Measurements from ENCODE around the gene TGFBRAP1.

Gene TGFBRAP1

DNA sequence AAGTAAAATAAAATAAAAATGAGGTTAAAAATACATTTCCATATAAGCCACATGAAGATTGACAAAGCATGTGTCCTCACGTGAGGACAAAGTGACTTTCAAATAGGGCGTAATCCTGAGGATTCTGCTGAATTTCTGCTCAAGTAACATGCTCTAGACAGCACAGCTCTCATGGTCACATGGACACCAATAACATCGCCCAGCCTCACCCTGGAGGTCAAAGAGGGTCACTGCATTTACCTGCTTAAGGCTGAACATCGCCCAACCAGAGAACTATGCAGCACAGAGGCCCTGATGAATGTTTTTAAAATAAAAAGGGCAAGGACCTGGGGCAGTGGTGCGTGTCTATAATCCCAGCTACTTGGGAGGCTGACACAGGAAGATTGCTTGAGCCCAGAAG is 30.2 kb downstream of the TGFBRAP1 start:
- Histone ChIP-seq H3K9me3 (ENCODE audit: control insufficient read depth, low read length) (no peaks in the 10 kb centered on the region), H3K36me3 (ENCODE audit: control insufficient read depth, insufficient read depth, low read length) (peaks cover 36% of the 10 kb centered on the region), H3K27me3 (replicated peaks; ENCODE audit: control insufficient read depth, insufficient read depth, low read length, poor library complexity, severe bottlenecking) (no peaks in the 10 kb centered on the region), H3K27ac (ENCODE audit: insufficient read depth, low read length, poor library complexity, severe bottlenecking) (no peak overlapping the region), H3K4me3 (ENCODE audit: insufficient read depth, low read depth, low read length, poor library complexity, severe bottlenecking) (no peak overlapping the region), H3K4me1 (ENCODE audit: control insufficient read depth, insufficient read depth, low read length, poor library complexity, severe bottlenecking) (peaks cover 11% of the 10 kb centered on the region)
- no peak for DNase-seq

DNA sequence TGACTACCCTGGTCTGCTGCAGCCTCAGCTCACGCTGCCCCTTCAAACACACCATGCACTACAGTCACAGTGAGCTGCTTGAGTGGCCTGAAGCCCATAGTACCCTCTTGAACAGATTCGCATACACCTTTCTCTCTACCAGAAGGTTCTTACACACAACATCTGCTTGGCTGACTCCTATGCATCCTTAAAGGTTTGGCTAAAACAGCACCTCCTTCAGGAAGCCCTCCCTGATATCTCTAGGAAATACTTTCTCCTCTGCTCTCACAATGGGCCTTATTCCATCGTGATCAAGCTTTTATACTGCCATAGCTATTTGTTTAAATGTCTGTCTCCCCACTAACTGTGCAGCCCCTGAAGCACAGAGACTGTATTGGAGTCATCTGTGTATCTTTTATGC is 31.5 kb downstream of the TGFBRAP1 start:
- no peak for DNase-seq
- Histone ChIP-seq H3K4me3 (ENCODE audit: insufficient read depth, low read depth, low read length, poor library complexity, severe bottlenecking) (no peak overlapping the region), H3K9me3 (ENCODE audit: control insufficient read depth, low read length) (no peaks in the 10 kb centered on the region), H3K27ac (ENCODE audit: insufficient read depth, low read length, poor library complexity, severe bottlenecking) (no peak overlapping the region), H3K4me1 (ENCODE audit: control insufficient read depth, insufficient read depth, low read length, poor library complexity, severe bottlenecking) (peaks cover 9% of the 10 kb centered on the region), H3K27me3 (replicated peaks; ENCODE audit: control insufficient read depth, insufficient read depth, low read length, poor library complexity, severe bottlenecking) (no peaks in the 10 kb centered on the region), H3K36me3 (ENCODE audit: control insufficient read depth, insufficient read depth, low read length) (peaks cover 39% of the 10 kb centered on the region)

DNA sequence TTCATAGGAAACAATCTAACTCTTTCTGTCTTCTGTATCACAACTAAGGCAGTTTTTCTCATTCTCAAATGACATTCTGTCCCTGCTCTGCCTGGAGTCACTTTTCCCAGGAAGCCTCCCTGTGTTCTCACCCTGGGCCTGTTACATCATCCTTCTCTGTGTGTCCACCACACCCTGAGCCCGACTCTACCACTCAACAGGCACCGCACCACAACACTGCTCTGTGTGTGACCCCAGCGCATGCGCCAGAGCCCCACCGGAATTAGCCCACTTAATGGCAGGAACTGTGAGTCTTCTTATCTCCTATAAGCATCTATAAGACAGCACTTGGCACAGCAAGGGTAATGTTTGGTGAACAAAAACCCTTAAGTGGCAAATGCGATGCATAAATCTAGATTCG is 32.3 kb downstream of the TGFBRAP1 start:
- H3K27ac ChIP-seq (ENCODE audit: insufficient read depth, low read length, poor library complexity, severe bottlenecking): no peak overlapping the region
- no peak for DNase-seq
- H3K36me3 ChIP-seq (ENCODE audit: control insufficient read depth, insufficient read depth, low read length): peaks cover 36% of the 10 kb centered on the region
- H3K9me3 ChIP-seq (ENCODE audit: control insufficient read depth, low read length): no peaks in the 10 kb centered on the region
- no peaks in the 10 kb centered on the region for H3K27me3 ChIP-seq (replicated peaks; ENCODE audit: control insufficient read depth, insufficient read depth, low read length, poor library complexity, severe bottlenecking)
- no peak overlapping the region for H3K4me3 ChIP-seq (ENCODE audit: insufficient read depth, low read depth, low read length, poor library complexity, severe bottlenecking)
- H3K4me1 ChIP-seq (ENCODE audit: control insufficient read depth, insufficient read depth, low read length, poor library complexity, severe bottlenecking): peaks cover 6% of the 10 kb centered on the region

DNA sequence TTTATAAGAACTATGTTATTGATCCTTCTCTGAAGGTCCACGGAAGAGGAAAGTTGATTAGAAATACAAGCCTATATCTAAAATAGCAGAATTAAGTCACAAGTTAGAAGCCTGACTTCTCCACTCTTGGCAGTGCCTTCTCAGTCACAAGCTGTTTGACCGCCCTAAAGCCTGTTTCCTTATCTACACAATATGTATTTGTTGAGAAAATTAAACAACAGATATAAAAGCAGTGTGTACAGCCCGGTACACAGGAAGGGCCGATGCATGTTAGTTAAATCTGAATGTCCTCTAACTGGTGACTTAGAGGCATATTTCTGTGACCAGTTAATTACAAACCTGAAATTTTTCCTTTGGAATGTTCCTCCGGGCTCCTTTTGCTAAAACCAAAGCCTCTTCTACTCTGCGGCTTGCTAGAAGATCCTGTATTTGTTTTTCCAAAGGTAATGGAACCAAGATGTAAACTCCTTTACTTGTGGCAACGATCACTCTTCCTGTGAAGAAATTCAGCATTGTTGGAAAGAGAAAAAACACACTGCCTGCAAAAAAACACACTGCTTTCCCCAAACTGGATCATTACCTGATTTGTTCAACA is 33.4 kb downstream of the TGFBRAP1 start:
- Histone ChIP-seq H3K4me1 (ENCODE audit: control insufficient read depth, insufficient read depth, low read length, poor library complexity, severe bottlenecking) (no peaks in the 10 kb centered on the region), H3K4me3 (ENCODE audit: insufficient read depth, low read depth, low read length, poor library complexity, severe bottlenecking) (no peak overlapping the region), H3K27ac (ENCODE audit: insufficient read depth, low read length, poor library complexity, severe bottlenecking) (no peak overlapping the region), H3K36me3 (ENCODE audit: control insufficient read depth, insufficient read depth, low read length) (peaks cover 38% of the 10 kb centered on the region), H3K9me3 (ENCODE audit: control insufficient read depth, low read length) (no peaks in the 10 kb centered on the region), H3K27me3 (replicated peaks; ENCODE audit: control insufficient read depth, insufficient read depth, low read length, poor library complexity, severe bottlenecking) (no peaks in the 10 kb centered on the region)
- DNase-seq: no peak

DNA sequence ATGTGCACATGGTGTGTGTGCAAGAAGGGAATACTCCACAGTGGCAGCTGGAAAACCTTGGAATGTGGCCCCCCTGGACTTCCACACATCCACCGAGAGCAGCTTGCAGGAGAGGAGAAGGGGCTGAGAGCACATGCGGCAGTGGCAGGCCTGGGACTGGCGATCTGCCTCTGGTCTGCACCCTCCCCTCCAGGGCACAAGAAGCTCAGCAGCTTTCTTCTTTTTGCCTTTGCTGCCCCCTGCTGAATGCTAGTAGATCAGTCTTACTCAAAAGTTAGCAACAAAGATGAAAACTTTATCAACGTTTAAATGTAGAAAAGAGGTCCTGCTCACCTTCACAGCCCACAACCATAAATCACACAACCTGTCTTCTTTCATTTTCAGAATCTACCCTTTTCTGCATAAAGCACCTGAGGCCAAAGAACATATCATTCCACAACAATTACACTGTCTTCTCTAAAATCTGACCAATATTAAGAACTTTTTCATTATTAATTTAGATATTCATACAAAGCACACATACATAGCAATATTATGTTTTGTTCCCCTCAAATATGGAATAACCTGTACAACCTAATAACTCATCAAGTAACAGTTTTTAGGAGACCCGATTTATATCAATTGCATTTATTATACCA is 34.6 kb downstream of the TGFBRAP1 start:
- Histone ChIP-seq H3K27ac (ENCODE audit: insufficient read depth, low read length, poor library complexity, severe bottlenecking) (no peak overlapping the region), H3K4me1 (ENCODE audit: control insufficient read depth, insufficient read depth, low read length, poor library complexity, severe bottlenecking) (no peaks in the 10 kb centered on the region), H3K9me3 (ENCODE audit: control insufficient read depth, low read length) (no peaks in the 10 kb centered on the region), H3K4me3 (ENCODE audit: insufficient read depth, low read depth, low read length, poor library complexity, severe bottlenecking) (no peak overlapping the region), H3K36me3 (ENCODE audit: control insufficient read depth, insufficient read depth, low read length) (peaks cover 48% of the 10 kb centered on the region), H3K27me3 (replicated peaks; ENCODE audit: control insufficient read depth, insufficient read depth, low read length, poor library complexity, severe bottlenecking) (no peaks in the 10 kb centered on the region)
- DNase-seq: no peak

DNA sequence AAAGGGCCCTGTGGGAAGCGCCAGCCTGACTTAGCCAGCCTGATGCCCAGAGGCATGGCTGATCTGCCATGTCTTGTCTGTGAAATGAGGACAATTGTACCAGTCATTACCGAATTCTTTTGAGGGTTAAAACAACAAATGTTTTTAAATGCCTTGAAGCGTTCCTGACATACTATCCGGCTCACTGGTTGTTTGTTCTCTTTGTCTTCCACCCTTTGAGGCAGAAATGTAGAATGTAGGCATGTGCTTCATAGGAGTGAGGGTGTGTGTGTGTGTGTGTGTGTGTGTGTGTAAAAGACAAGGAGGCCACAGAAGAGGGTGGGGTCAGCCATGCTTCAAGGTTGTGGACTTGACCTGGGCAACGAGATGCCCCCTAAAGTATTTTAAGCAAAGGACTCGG is 35.5 kb downstream of the TGFBRAP1 start:
- Histone ChIP-seq H3K9me3 (ENCODE audit: control insufficient read depth, low read length) (no peaks in the 10 kb centered on the region), H3K27ac (ENCODE audit: insufficient read depth, low read length, poor library complexity, severe bottlenecking) (no peak overlapping the region), H3K4me3 (ENCODE audit: insufficient read depth, low read depth, low read length, poor library complexity, severe bottlenecking) (no peak overlapping the region), H3K27me3 (replicated peaks; ENCODE audit: control insufficient read depth, insufficient read depth, low read length, poor library complexity, severe bottlenecking) (no peaks in the 10 kb centered on the region), H3K4me1 (ENCODE audit: control insufficient read depth, insufficient read depth, low read length, poor library complexity, severe bottlenecking) (no peaks in the 10 kb centered on the region), H3K36me3 (ENCODE audit: control insufficient read depth, insufficient read depth, low read length) (peaks cover 52% of the 10 kb centered on the region)
- DNase-seq: no peak

DNA sequence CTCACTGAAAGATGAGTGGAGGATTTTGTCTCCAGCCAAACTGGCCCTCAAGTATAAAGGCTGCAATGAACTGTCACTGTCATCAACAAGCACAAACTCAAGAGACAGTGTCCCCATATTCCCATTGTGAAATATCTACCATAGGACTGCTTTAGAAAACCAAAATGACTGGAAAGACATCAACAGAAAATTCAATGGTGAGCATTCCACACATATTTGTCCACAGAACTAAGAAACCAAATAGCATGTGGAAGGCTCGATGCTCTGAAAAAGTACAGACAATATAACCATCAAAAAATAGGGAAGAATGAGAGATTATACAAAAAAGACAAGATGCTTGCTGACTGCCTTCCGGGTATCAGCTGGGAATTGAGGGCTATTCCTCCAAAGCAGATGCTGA is 37.6 kb downstream of the TGFBRAP1 start:
- no peak overlapping the region for H3K4me3 ChIP-seq (ENCODE audit: insufficient read depth, low read depth, low read length, poor library complexity, severe bottlenecking)
- no peak overlapping the region for H3K27ac ChIP-seq (ENCODE audit: insufficient read depth, low read length, poor library complexity, severe bottlenecking)
- no peaks in the 10 kb centered on the region for H3K27me3 ChIP-seq (replicated peaks; ENCODE audit: control insufficient read depth, insufficient read depth, low read length, poor library complexity, severe bottlenecking)
- DNase-seq: no peak
- H3K9me3 ChIP-seq (ENCODE audit: control insufficient read depth, low read length): no peaks in the 10 kb centered on the region
- no peaks in the 10 kb centered on the region for H3K4me1 ChIP-seq (ENCODE audit: control insufficient read depth, insufficient read depth, low read length, poor library complexity, severe bottlenecking)
- H3K36me3 ChIP-seq (ENCODE audit: control insufficient read depth, insufficient read depth, low read length): peaks cover 40% of the 10 kb centered on the region

DNA sequence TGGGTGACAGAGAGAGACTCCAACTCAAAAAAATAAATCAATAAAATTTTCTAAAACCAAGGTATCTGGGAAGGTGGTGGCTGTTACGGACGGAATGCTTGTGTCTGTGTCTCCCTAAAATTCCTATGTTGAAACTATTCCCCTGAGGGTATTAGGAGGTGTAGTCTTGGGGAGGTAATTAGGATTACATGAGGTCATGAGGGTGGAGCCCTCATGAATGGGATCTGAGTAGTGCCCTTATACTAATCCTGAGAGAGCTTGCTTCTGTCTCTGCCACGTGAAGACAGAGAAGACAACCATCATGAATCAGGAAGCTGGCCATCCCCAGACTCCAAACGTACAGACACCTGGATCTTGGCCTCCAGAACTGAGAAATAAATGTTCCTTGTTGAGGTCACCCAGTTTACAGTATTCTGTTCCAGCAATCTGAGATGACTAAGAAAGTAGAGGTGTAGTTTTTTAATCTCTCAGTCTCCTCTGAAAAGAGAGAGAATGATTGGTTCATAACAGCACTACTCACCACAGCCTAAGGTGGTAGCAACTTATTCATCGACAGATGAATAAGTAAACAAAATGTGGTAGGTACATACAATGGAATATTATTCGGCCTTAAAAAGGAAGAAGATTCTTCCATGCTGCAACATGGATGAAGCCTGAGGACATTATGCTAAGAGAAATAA is 38.4 kb downstream of the TGFBRAP1 start:
- Histone ChIP-seq H3K36me3 (ENCODE audit: control insufficient read depth, insufficient read depth, low read length) (peaks cover 39% of the 10 kb centered on the region), H3K4me3 (ENCODE audit: insufficient read depth, low read depth, low read length, poor library complexity, severe bottlenecking) (no peak overlapping the region), H3K4me1 (ENCODE audit: control insufficient read depth, insufficient read depth, low read length, poor library complexity, severe bottlenecking) (no peaks in the 10 kb centered on the region), H3K27me3 (replicated peaks; ENCODE audit: control insufficient read depth, insufficient read depth, low read length, poor library complexity, severe bottlenecking) (no peaks in the 10 kb centered on the region), H3K9me3 (ENCODE audit: control insufficient read depth, low read length) (no peaks in the 10 kb centered on the region), H3K27ac (ENCODE audit: insufficient read depth, low read length, poor library complexity, severe bottlenecking) (no peak overlapping the region)
- DNase-seq: no peak

DNA sequence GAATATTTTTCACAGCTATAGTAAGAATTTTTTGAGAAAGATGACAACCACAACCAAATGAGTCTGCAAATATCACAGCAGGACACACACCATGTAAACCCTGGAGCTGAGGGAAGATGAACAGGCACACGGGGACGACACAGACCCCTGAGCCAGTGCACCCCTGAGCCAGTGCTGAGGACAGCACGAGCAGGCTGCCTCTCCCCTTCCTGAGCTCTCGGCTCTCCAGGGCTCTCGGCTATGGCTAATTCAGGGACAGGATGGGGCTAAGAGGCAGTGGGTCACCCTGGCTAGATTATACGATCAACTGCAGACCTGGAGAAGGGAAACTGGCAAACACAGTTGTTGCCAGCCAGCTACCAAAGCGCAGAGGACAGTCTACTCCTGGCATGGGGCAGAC is 41.4 kb downstream of the TGFBRAP1 start:
- no peak for DNase-seq
- Histone ChIP-seq H3K27ac (ENCODE audit: insufficient read depth, low read length, poor library complexity, severe bottlenecking) (no peak overlapping the region), H3K36me3 (ENCODE audit: control insufficient read depth, insufficient read depth, low read length) (peaks cover 49% of the 10 kb centered on the region)

DNA sequence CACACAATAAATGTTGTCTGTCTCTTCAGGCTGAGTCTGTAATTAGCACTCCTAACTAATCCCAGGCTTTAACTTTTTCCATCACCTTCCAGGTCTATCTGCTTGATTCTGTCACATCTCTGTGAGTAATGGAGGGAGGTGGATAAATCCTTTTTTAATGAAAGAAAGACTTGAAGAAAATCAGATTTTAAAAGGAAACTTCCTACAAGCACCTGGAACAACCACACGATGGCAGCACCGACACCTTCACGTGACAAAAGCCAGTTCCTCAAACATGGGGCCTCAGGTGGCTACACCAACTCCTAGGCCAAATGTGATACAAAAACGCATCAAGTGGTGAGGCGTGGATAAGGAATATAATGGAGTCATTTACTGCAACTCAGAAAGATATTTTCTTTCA is 41.8 kb downstream of the TGFBRAP1 start:
- H3K36me3 ChIP-seq (ENCODE audit: control insufficient read depth, insufficient read depth, low read length): peaks cover 53% of the 10 kb centered on the region
- no peak overlapping the region for H3K27ac ChIP-seq (ENCODE audit: insufficient read depth, low read length, poor library complexity, severe bottlenecking)
- no peaks in the 10 kb centered on the region for H3K27me3 ChIP-seq (replicated peaks; ENCODE audit: control insufficient read depth, insufficient read depth, low read length, poor library complexity, severe bottlenecking)
- H3K9me3 ChIP-seq (ENCODE audit: control insufficient read depth, low read length): no peaks in the 10 kb centered on the region
- H3K4me1 ChIP-seq (ENCODE audit: control insufficient read depth, insufficient read depth, low read length, poor library complexity, severe bottlenecking): no peaks in the 10 kb centered on the region
- no peak for DNase-seq
- no peak overlapping the region for H3K4me3 ChIP-seq (ENCODE audit: insufficient read depth, low read depth, low read length, poor library complexity, severe bottlenecking)

More for the DNA sequence above, 41.4 kb downstream of the TGFBRAP1 start:
- Histone ChIP-seq H3K4me1 (ENCODE audit: control insufficient read depth, insufficient read depth, low read length, poor library complexity, severe bottlenecking) (no peaks in the 10 kb centered on the region), H3K9me3 (ENCODE audit: control insufficient read depth, low read length) (no peaks in the 10 kb centered on the region), H3K4me3 (ENCODE audit: insufficient read depth, low read depth, low read length, poor library complexity, severe bottlenecking) (no peak overlapping the region), H3K27me3 (replicated peaks; ENCODE audit: control insufficient read depth, insufficient read depth, low read length, poor library complexity, severe bottlenecking) (no peaks in the 10 kb centered on the region)
